Kidney (tissue), 14 donors: Measurements from ENCODE around the gene LINGO4. TPM values are rescaled to one million over a fixed set of nuclear protein-coding genes. Genes with fewer than 3 reads are reported as not detected.

Source experiments
- DNase-seq, 5 donors: peaks; one replicate each; pipeline ENCODE4 v3.0.0-alpha.2; 2013 to 2020
- FAIRE-seq: peaks from 2 replicates; lab custom pipeline; 2012; peaks lifted over from hg19 to GRCh38; lab: Jason Lieb, UNC
- H3K27ac ChIP-seq, 2 donors: one replicate each; pipeline ENCODE4 v1.7.0; 2013; ENCODE audit warnings: low read depth in 2 of 2, low read length in 2 of 2, inconsistent platforms in 1 of 2
- H3K27me3 ChIP-seq: one replicate; pipeline ENCODE4 v1.7.1; 2013; ENCODE audit warnings: low read length, inconsistent platforms; ENCODE audit not compliant: control insufficient read depth, insufficient read depth
- H3K36me3 ChIP-seq, 3 donors: one replicate each; pipeline versions ENCODE4 v1.7.0 to v1.7.1; 2013; ENCODE audit warnings: low read length in 3 of 3, control low read depth in 1 of 3, inconsistent platforms in 1 of 3; ENCODE audit not compliant: insufficient read depth in 3 of 3, control insufficient read depth in 2 of 3
- H3K4me1 ChIP-seq, 3 donors: one replicate each; pipeline versions ENCODE4 v1.7.0 to v1.7.1; 2013; ENCODE audit warnings: low read length in 3 of 3, inconsistent platforms in 1 of 3, low read depth in 1 of 3; ENCODE audit not compliant: control insufficient read depth in 2 of 3, insufficient read depth in 2 of 3
- H3K4me3 ChIP-seq, 3 donors: one replicate each; pipeline versions ENCODE4 v1.7.0 to v1.8.1; 2013; ENCODE audit warnings: low read length in 3 of 3, control low read depth in 1 of 3, inconsistent platforms in 1 of 3
- H3K9ac ChIP-seq, 3 donors: one replicate each; pipeline versions ENCODE4 v1.7.0 to v1.7.1; 2013; ENCODE audit warnings: low read length in 3 of 3, control low read depth in 1 of 3, inconsistent platforms in 1 of 3
- H3K9me3 ChIP-seq, 3 donors: one replicate each; pipeline versions ENCODE4 v1.7.0 to v1.7.1; 2013; ENCODE audit warnings: low read length in 3 of 3, control low read depth in 1 of 3, inconsistent platforms in 1 of 3; ENCODE audit not compliant: control insufficient read depth in 2 of 3, insufficient read depth in 1 of 3
- CTCF ChIP-seq: IDR thresholded peaks from 3 replicates; pipeline ENCODE4 v1.5.1; 2012; ENCODE audit warnings: mild to moderate bottlenecking, moderate library complexity, borderline replicate concordance; ENCODE audit not compliant: insufficient read depth; ENCODE audit errors: extremely low read depth
- intact Hi-C: fragments of 100-400 bp; cut with DNase I; formaldehyde crosslinking; loops from one replicate; pipeline ENCODE4 v1.11.1; 2022
- polyA plus RNA-seq: library from polyadenylated mRNA; stranded (reverse); fragments of 350-450 nt; fragmentation: Illumina TruSeq; extraction: RNeasy Lipid Tissue Mini Kit (QIAGEN cat#74804); gene quantifications from one replicate; pipeline ENCODE4 v1.2.3, GENCODE V29; 2014; ENCODE audit warnings: low read depth, low replicate concordance; ENCODE audit not compliant: insufficient read depth
- total RNA-seq: library from RNA; stranded (reverse); fragmentation: NEBNext Ultra II Directional; extraction: Animal tissue kit (Norgen Biotek cat#: 25700); gene quantifications from one replicate; pipeline ENCODE4 v1.2.1, GENCODE V29; 2021
- donor health status: control.
- donor health status: control.
- donor health status: control.
- donor health status: control.
- donor health status: control.
- donor health status: DM: yes; HTN: yes; CAD: no.
- donor health status: Normal renal cell carcinoma (clear cell type).

The LINGO4 gene
- total and polyA plus RNA-seq, 2 donors from 2014 or later: 0.32 to 0.41 TPM

GRCh38 chr1:151777317-151777716 lies 27.9 kb downstream of the LINGO4 start:
- no peak overlapping the region for H3K4me3 ChIP-seq
- H3K4me1 ChIP-seq: no peaks in the 10 kb centered on the region
- DNase-seq: no peak
- H3K27me3 ChIP-seq: no peaks in the 10 kb centered on the region
- intact Hi-C loops: no loop called here
- H3K9me3 ChIP-seq: no peaks in the 10 kb centered on the region
- H3K36me3 ChIP-seq: peaks cover 0 to 11% (median 2%) of the 10 kb centered on the region in 3 donors
- FAIRE-seq: no peak
- H3K9ac ChIP-seq: no peak overlapping the region
- no peak overlapping the region for H3K27ac ChIP-seq
- TF ChIP-seq CTCF: no peak

- Histone ChIP-seq H3K36me3 (peaks cover 0 to 11% (median 2%) of the 10 kb centered on the region in 3 donors), H3K4me1 (no peaks in the 10 kb centered on the region), H3K9me3 (no peaks in the 10 kb centered on the region), H3K9ac (no peak overlapping the region), H3K4me3 (no peak overlapping the region), H3K27me3 (no peaks in the 10 kb centered on the region), H3K27ac (no peak overlapping the region)
- TF ChIP-seq CTCF: no peak
- DNase-seq: no peak
- intact Hi-C loops: no loop called here
- no peak for FAIRE-seq
Observed at GRCh38 chr1:151776665-151777062, 28.6 kb downstream of the LINGO4 start.

- Histone ChIP-seq H3K9me3 (no peaks in the 10 kb centered on the region), H3K4me1 (no peaks in the 10 kb centered on the region), H3K4me3 (no peak overlapping the region), H3K9ac (no peak overlapping the region), H3K27me3 (no peaks in the 10 kb centered on the region), H3K36me3 (peaks cover 0 to 11% (median 2%) of the 10 kb centered on the region in 3 donors), H3K27ac (no peak overlapping the region)
- DNase-seq: no peak
- no peak for TF ChIP-seq CTCF
- FAIRE-seq: no peak
- intact Hi-C loops: no loop called here
Observed at GRCh38 chr1:151775894-151776664, 29.1 kb downstream of the LINGO4 start.
